ENCODE results near the gene MPZL3. TPM values are rescaled to one million over a fixed set of nuclear protein-coding genes. Genes with fewer than 3 reads are reported as not detected.
A peak's percentile ranks its signal among the peaks of the same experiment; 100 is the strongest.

The MPZL3 gene
- total and polyA plus RNA-seq, 2 donors from 2014 or later = 1.7 to 10.0 TPM

DNA sequence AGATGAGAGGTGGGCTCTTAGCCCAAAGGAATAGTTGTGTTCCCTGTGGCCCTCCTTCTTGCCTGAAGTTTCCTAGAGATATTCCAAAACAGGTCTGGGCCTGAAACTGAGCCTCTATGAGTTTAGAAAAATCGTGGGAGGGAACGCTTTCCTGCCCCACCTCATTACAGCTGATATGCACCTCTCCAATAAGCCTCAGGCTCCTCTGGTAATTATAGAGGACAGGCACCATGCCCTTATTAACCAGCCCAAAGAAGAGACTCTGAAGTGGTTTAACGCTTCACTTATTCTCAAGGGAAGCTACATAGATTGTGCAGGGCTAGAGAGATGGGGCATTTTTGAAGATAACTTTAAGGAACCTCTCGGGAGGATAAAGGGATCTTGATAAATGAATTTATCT lies 15.3 kb upstream of the MPZL3 start:
- FAIRE-seq (no peak), DNase-seq (no peak)
- H3K9ac ChIP-seq (ENCODE audit: low read length in 3 of 3) = no peak overlapping the region
- H3K27ac ChIP-seq (ENCODE audit: low read depth in 2 of 2, low read length in 2 of 2) = no peak overlapping the region
- no peak overlapping the region for H3K4me3 ChIP-seq (ENCODE audit: low read length in 3 of 3)
- TF ChIP-seq, protein P1, sequence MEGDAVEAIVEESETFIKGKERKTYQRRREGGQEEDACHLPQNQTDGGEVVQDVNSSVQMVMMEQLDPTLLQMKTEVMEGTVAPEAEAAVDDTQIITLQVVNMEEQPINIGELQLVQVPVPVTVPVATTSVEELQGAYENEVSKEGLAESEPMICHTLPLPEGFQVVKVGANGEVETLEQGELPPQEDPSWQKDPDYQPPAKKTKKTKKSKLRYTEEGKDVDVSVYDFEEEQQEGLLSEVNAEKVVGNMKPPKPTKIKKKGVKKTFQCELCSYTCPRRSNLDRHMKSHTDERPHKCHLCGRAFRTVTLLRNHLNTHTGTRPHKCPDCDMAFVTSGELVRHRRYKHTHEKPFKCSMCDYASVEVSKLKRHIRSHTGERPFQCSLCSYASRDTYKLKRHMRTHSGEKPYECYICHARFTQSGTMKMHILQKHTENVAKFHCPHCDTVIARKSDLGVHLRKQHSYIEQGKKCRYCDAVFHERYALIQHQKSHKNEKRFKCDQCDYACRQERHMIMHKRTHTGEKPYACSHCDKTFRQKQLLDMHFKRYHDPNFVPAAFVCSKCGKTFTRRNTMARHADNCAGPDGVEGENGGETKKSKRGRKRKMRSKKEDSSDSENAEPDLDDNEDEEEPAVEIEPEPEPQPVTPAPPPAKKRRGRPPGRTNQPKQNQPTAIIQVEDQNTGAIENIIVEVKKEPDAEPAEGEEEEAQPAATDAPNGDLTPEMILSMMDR (IDR thresholded peaks at IDR 0.05; ENCODE audit: borderline replicate concordance, extremely low read depth, insufficient read depth) = no peak
- no peaks in the 10 kb centered on the region for H3K27me3 ChIP-seq (ENCODE audit: control insufficient read depth, insufficient read depth, low read length)
- intact Hi-C loops (cut with DNase I) = no loop called here
- no peaks in the 10 kb centered on the region for H3K9me3 ChIP-seq (ENCODE audit: control insufficient read depth in 2 of 3, insufficient read depth in 1 of 3, low read length in 3 of 3)
- H3K36me3 ChIP-seq (ENCODE audit: control insufficient read depth in 2 of 3, insufficient read depth in 3 of 3, low read length in 3 of 3) = no peaks in the 10 kb centered on the region
- peaks cover 0 to 14% (median 10%) of the 10 kb centered on the region in 3 donors for H3K4me1 ChIP-seq (ENCODE audit: control insufficient read depth in 2 of 3, insufficient read depth in 2 of 3, low read depth in 1 of 3, low read length in 3 of 3)

DNA sequence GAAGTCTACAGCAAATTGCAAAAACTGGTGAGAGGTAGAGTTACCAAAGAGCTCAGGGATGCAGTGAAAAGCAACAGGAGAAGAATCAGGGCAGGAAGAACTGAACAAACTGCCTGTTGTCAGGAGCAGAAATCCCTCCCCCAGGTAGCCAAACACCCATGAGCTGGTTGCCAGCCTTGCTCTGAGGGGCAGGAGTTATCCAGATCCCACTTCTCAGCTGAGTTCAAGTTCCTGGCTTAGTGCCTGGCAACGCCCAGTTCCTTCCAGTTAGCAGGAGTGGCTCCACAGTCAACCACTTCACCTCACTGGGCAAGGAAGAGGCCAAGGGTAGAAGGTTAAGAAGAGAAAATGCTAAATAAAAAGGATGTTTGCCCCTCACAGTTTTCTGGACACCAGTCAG lies 13.8 kb upstream of the MPZL3 start:
- TF ChIP-seq, protein P1 (IDR thresholded peaks at IDR 0.05; ENCODE audit: borderline replicate concordance, extremely low read depth, insufficient read depth) = no peak
- Histone ChIP-seq H3K9ac (ENCODE audit: low read length in 3 of 3) (no peak overlapping the region), H3K4me1 (ENCODE audit: control insufficient read depth in 2 of 3, insufficient read depth in 2 of 3, low read depth in 1 of 3, low read length in 3 of 3) (peaks cover 0 to 15% (median 12%) of the 10 kb centered on the region in 3 donors), H3K4me3 (ENCODE audit: low read length in 3 of 3) (no peak overlapping the region), H3K36me3 (ENCODE audit: control insufficient read depth in 2 of 3, insufficient read depth in 3 of 3, low read length in 3 of 3) (peaks cover 0 to 3% (median 0%) of the 10 kb centered on the region in 3 donors), H3K27ac (ENCODE audit: low read depth in 2 of 2, low read length in 2 of 2) (peak overlapping the region; percentile 29 to 47), H3K9me3 (ENCODE audit: control insufficient read depth in 2 of 3, insufficient read depth in 1 of 3, low read length in 3 of 3) (no peaks in the 10 kb centered on the region), H3K27me3 (ENCODE audit: control insufficient read depth, insufficient read depth, low read length) (no peaks in the 10 kb centered on the region)
- intact Hi-C loops (cut with DNase I) = no loop called here
- peak in 4 of 5 donors; percentile 25 to 88 (median 42) for DNase-seq
- FAIRE-seq = no peak

DNA sequence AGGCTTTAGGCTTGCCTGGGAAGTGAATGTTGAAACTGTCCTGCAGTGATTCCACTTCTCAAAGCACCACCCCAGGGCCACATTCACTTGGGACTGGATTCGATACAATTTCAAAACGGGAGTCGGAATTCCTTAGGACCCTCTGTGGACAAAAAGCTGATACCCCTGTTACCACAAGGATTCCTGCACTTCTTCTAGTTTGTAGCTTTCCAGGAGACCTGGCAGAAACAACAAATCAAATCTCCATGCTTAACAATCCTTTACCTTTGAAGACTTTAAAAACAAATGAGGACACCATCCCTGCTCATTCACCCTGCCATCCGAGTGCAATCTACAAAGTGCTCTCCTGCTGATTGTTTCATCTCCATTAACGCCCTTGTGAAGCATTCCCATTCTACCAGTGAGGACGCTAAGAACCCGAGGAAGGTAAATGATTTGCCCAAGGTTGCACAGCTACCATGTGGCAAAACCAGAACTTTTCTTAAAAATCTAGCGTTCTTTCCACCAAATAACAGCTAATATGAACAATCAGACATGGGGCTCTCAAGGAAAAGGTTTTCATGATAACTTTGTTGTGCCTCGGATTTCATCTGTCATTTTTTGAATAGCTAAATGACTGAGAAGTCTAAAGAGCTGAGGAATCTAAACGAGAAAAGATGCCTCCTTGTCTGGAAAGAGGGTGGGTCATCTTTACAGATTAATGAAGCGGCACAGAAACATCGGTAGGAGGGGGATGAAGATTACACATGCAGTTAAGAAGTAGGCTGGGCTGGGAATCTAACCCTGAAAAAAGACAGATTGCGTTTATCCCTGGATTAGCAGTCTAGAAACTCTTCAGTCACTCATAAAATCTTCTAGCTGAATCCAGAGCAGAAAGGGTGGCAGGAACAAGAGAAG lies 12.7 kb upstream of the MPZL3 start:
- DNase-seq = peak in 3 of 5 donors; percentile 17 to 60 (median 60)
- FAIRE-seq = no peak

More for the DNA sequence above, 12.7 kb upstream of the MPZL3 start:
- Histone ChIP-seq H3K4me1 (ENCODE audit: control insufficient read depth in 2 of 3, insufficient read depth in 2 of 3, low read depth in 1 of 3, low read length in 3 of 3) (peaks cover 0 to 15% (median 12%) of the 10 kb centered on the region in 3 donors), H3K4me3 (ENCODE audit: low read length in 3 of 3) (peak overlapping the region in 2 of 3 donors; percentile 54 to 73), H3K9me3 (ENCODE audit: control insufficient read depth in 2 of 3, insufficient read depth in 1 of 3, low read length in 3 of 3) (no peaks in the 10 kb centered on the region), H3K36me3 (ENCODE audit: control insufficient read depth in 2 of 3, insufficient read depth in 3 of 3, low read length in 3 of 3) (peaks cover 0 to 3% (median 0%) of the 10 kb centered on the region in 3 donors), H3K9ac (ENCODE audit: low read length in 3 of 3) (peak overlapping the region in 1 of 3 donors; percentile 74), H3K27me3 (ENCODE audit: control insufficient read depth, insufficient read depth, low read length) (no peaks in the 10 kb centered on the region), H3K27ac (ENCODE audit: low read depth in 2 of 2, low read length in 2 of 2) (peak overlapping the region; percentile 66 to 73)
- intact Hi-C loops (cut with DNase I) = no loop called here
- TF ChIP-seq, protein P1 (IDR thresholded peaks at IDR 0.05; ENCODE audit: borderline replicate concordance, extremely low read depth, insufficient read depth) = no peak

Data from kidney (tissue), 14 donors.